K562 (cell line): Measurements from ENCODE around the gene MTIF3. TPM values are rescaled to one million over a fixed set of nuclear protein-coding genes. Genes with fewer than 3 reads are reported as not detected.

Experiments
- CTCFL ChIP-seq: IDR thresholded peaks from 2 replicates; pipeline ENCODE4 v1.6.1; 2011; ENCODE audit warnings: borderline replicate concordance, low read depth, mild to moderate bottlenecking, moderate library complexity, low read length; ENCODE audit not compliant: insufficient read depth, poor library complexity, severe bottlenecking
- HDAC1 ChIP-seq, 2 experiments: fragments of 450-650 bp; IDR thresholded peaks; 2 replicates each; pipeline ENCODE4 v1.6.1; 2016 to 2017; ENCODE audit warnings: inconsistent platforms in 1 of 2, mild to moderate bottlenecking in 1 of 2, moderate library complexity in 1 of 2
- HDAC2 ChIP-seq: fragments of 450-650 bp; IDR thresholded peaks from 2 replicates; pipeline ENCODE4 v1.6.1; 2016; ENCODE audit warnings: mild to moderate bottlenecking
- MAX ChIP-seq: sonication (generic); formaldehyde crosslinking; IDR thresholded peaks from 2 replicates; pipeline ENCODE4 v1.9.0; 2022; ENCODE audit warnings: mild to moderate bottlenecking, missing genetic modification reagents
- MEIS2 ChIP-seq: fragments of 450-650 bp; IDR thresholded peaks from 2 replicates; pipeline ENCODE4 v1.6.1; 2014; ENCODE audit warnings: mild to moderate bottlenecking; ENCODE audit not compliant: partially characterized antibody
- MTA2 ChIP-seq: fragments of 450-650 bp; IDR thresholded peaks from 2 replicates; pipeline ENCODE4 v1.6.1; 2016; ENCODE audit warnings: low read depth
- MYNN ChIP-seq, 2 experiments: sonication (generic); formaldehyde crosslinking in 1 of 2; IDR thresholded peaks; 2 replicates each; pipeline versions ENCODE4 v1.5.0 to v1.6.1; 2016 to 2020; ENCODE audit warnings: antibody characterized with exemption in 1 of 2, missing genetic modification reagents in 1 of 2
- POLR2A ChIP-seq: fragments of 450-650 bp; conservative IDR thresholded peaks from 2 replicates; pipeline ENCODE4 v1.6.1; 2016
- PYGO2 ChIP-seq: fragments of 450-650 bp; IDR thresholded peaks from 2 replicates; pipeline ENCODE4 v1.6.1; 2016; ENCODE audit warnings: mild to moderate bottlenecking, missing genetic modification characterization, moderate library complexity, missing compliant biosample characterization
- SMARCE1 ChIP-seq: fragments of 450-650 bp; IDR thresholded peaks from 2 replicates; pipeline ENCODE4 v1.7.1; 2016; ENCODE audit warnings: mild to moderate bottlenecking
- TEAD4 ChIP-seq, 2 experiments: sonication (generic) in 1 of 2; formaldehyde crosslinking in 1 of 2; IDR thresholded peaks; 2 replicates each; pipeline versions ENCODE4 v1.6.1 to v1.8.0; 2012 to 2022; ENCODE audit warnings: borderline replicate concordance in 1 of 2, inconsistent platforms in 1 of 2, low read length in 1 of 2, mild to moderate bottlenecking in 1 of 2, missing genetic modification reagents in 1 of 2
- XRCC4 ChIP-seq: IDR thresholded peaks from one replicate; pipeline ENCODE4 v1.6.1; 2011; ENCODE audit not compliant: insufficient read depth, insufficient read length; ENCODE audit errors: extremely low read depth
- ZNF444 ChIP-seq: fragments of 250-450 bp; sonication (Bioruptor Pico); IDR thresholded peaks from 2 replicates; pipeline ENCODE4 v1.4.0; 2020; ENCODE audit warnings: mild to moderate bottlenecking, moderate library complexity
- polyA plus RNA-seq, 8 experiments: library from polyadenylated mRNA; depleted of rRNA in 4 of 8; stranded (reverse) in 5 of 8; unstranded in 3 of 8; fragments of >200 nt; fragmentation: Nextera tagmentation in 2 of 8; fragmentation: Illumina TruSeq in 1 of 8; extraction: Ambion mirVana in 2 of 8; extraction: Trizol in 1 of 8; gene quantifications; 2 replicates each; pipeline versions ENCODE4 v1.2.1 to v1.2.3, GENCODE V29; 2011 to 2014; ENCODE audit warnings: inconsistent platforms in 1 of 8, missing spikeins in 1 of 8
- total RNA-seq, 7 experiments: library from RNA; depleted of rRNA in 6 of 7; stranded (reverse); fragments of >200 nt in 6 of 7; fragmentation: Illumina TruSeq in 2 of 7; extraction: Trizol in 2 of 7; gene quantifications; 2 replicates each; pipeline versions ENCODE4 v1.2.1 to v1.2.3, GENCODE V29; 2011 to 2021; ENCODE audit warnings: low replicate concordance in 1 of 7
- TF ChIP-seq, protein P1 (sequence below): fragments of 250-450 bp; sonication (Bioruptor Pico); IDR thresholded peaks from 2 replicates; pipeline ENCODE4 v1.8.0; 2022; ENCODE audit warnings: inconsistent platforms, mild to moderate bottlenecking, moderate library complexity, borderline replicate concordance

Gene MTIF3
- total and polyA plus RNA-seq, 9 of the 15 experiments (the other 6 are each of a cell fraction or from before 2014, with no cell fraction given), result 23.5 to 73.6 (median 45.2) TPM

- TF ChIP-seq, protein P1, sequence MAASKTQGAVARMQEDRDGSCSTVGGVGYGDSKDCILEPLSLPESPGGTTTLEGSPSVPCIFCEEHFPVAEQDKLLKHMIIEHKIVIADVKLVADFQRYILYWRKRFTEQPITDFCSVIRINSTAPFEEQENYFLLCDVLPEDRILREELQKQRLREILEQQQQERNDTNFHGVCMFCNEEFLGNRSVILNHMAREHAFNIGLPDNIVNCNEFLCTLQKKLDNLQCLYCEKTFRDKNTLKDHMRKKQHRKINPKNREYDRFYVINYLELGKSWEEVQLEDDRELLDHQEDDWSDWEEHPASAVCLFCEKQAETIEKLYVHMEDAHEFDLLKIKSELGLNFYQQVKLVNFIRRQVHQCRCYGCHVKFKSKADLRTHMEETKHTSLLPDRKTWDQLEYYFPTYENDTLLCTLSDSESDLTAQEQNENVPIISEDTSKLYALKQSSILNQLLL (CRISPR knock-in tag), result no peak
- TF ChIP-seq MTA2, result peak; percentile 23
- peak; percentile 87 for TF ChIP-seq CTCFL
- TF ChIP-seq HDAC2, result peak; percentile 84; the same call in 1 of the 2 replicates
- peak; percentile 65 for TF ChIP-seq POLR2A
- no peak for TF ChIP-seq MAX (CRISPR knock-in tag)
- TF ChIP-seq XRCC4, result no peak
- TF ChIP-seq ZNF444 (CRISPR knock-in tag), result no peak
- peak; percentile 69; the same call in 1 of the 2 replicates for TF ChIP-seq MYNN (IDR thresholded peaks at IDR 0.05)
- TF ChIP-seq MYNN (CRISPR knock-in tag; IDR thresholded peaks at IDR 0.05), result no peak
- TF ChIP-seq HDAC1 (IDR thresholded peaks at IDR 0.05), result peak in 1 of 2 experiments; percentile 73; a peak in 2 of 4 replicates
- peak; percentile 81 for TF ChIP-seq SMARCE1
- TF ChIP-seq TEAD4 (IDR thresholded peaks at IDR 0.05; ENCODE audit: low read length), result peak; percentile 17; the same call in 1 of the 2 replicates
- no peak for TF ChIP-seq TEAD4 (CRISPR knock-in tag; IDR thresholded peaks at IDR 0.05; ENCODE audit: borderline replicate concordance)
- TF ChIP-seq MEIS2, result peak; percentile 56
- no peak for TF ChIP-seq PYGO2 (tag)
Measured at GRCh38 chr13:27425918-27426630, 24.3 kb downstream of the MTIF3 start (continued).
